WTC11 (cell line): ENCODE measurements around the gene ARSB.

Experiments
- CREB1 ChIP-seq: sonication (generic); formaldehyde crosslinking; IDR thresholded peaks from 2 replicates; pipeline ENCODE4 v1.8.0; 2023; ENCODE audit warnings: mild to moderate bottlenecking, missing genetic modification reagents
- CREM ChIP-seq: sonication (generic); formaldehyde crosslinking; IDR thresholded peaks from 2 replicates; pipeline ENCODE4 v1.8.1; 2022; ENCODE audit warnings: mild to moderate bottlenecking, missing genetic modification reagents, moderate library complexity
- ESRRA ChIP-seq: sonication (generic); formaldehyde crosslinking; IDR thresholded peaks from 2 replicates; pipeline ENCODE4 v1.8.1; 2022; ENCODE audit warnings: mild to moderate bottlenecking, missing genetic modification reagents, borderline replicate concordance
- SMAD4 ChIP-seq: sonication (generic); formaldehyde crosslinking; IDR thresholded peaks from 2 replicates; pipeline ENCODE4 v1.8.0; 2022; ENCODE audit warnings: mild to moderate bottlenecking, missing genetic modification reagents
- ZNF396 ChIP-seq: fragments of 250-450 bp; sonication (Bioruptor Pico); IDR thresholded peaks from 2 replicates; pipeline ENCODE4 v1.8.0; 2021; ENCODE audit warnings: mild to moderate bottlenecking, moderate library complexity, borderline replicate concordance
- TF ChIP-seq, protein P1 (sequence below): fragments of 200-600 bp; IDR thresholded peaks from 2 replicates; pipeline ENCODE4 v1.8.0; 2022; ENCODE audit warnings: antibody characterized with exemption
- TF ChIP-seq, protein P2 (sequence below): sonication (generic); formaldehyde crosslinking; IDR thresholded peaks from 2 replicates; pipeline ENCODE4 v1.8.0; 2023; ENCODE audit warnings: missing genetic modification reagents, mild to moderate bottlenecking, borderline replicate concordance

DNA sequence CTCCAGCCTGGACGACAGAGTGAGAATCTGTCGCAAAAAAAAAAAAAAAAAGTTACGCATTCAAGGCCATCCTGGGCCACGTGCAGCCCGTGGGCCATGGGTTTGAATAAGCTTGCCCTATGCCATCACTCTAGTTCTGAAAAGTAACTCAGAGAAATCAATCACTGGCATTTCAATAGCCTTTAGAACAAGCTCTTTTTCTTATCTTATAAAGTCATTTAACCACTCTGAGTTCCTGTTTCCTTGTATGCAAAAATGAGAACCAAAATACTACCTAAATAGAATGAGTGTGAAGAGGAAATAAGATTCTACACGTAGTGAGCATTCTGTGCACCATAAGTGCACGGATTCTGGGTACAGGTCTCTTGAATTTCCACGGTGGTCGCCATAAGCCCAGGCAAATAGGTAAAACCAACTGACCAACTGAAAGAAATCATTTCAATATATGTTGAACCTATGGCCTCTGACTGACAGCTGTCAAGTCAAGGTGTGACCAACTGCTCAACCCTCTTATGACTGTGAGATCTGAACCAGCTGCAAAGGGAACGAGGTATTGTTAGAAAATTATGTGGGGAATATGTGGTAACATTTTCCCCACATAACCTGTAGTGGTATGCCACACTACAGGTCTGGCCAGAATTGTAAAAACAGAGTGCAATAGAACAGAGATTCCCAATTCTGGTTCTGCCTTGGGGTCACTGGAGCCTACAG lies 192.6 kb downstream of the ARSB start:
- TF ChIP-seq, protein P1, sequence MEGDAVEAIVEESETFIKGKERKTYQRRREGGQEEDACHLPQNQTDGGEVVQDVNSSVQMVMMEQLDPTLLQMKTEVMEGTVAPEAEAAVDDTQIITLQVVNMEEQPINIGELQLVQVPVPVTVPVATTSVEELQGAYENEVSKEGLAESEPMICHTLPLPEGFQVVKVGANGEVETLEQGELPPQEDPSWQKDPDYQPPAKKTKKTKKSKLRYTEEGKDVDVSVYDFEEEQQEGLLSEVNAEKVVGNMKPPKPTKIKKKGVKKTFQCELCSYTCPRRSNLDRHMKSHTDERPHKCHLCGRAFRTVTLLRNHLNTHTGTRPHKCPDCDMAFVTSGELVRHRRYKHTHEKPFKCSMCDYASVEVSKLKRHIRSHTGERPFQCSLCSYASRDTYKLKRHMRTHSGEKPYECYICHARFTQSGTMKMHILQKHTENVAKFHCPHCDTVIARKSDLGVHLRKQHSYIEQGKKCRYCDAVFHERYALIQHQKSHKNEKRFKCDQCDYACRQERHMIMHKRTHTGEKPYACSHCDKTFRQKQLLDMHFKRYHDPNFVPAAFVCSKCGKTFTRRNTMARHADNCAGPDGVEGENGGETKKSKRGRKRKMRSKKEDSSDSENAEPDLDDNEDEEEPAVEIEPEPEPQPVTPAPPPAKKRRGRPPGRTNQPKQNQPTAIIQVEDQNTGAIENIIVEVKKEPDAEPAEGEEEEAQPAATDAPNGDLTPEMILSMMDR = no peak
- TF ChIP-seq ESRRA (CRISPR knock-in tag) (no peak), CREM (CRISPR knock-in tag) (no peak), ZNF396 (no peak), SMAD4 (CRISPR knock-in tag) (no peak), CREB1 (CRISPR knock-in tag) (no peak)
- TF ChIP-seq, protein P2, sequence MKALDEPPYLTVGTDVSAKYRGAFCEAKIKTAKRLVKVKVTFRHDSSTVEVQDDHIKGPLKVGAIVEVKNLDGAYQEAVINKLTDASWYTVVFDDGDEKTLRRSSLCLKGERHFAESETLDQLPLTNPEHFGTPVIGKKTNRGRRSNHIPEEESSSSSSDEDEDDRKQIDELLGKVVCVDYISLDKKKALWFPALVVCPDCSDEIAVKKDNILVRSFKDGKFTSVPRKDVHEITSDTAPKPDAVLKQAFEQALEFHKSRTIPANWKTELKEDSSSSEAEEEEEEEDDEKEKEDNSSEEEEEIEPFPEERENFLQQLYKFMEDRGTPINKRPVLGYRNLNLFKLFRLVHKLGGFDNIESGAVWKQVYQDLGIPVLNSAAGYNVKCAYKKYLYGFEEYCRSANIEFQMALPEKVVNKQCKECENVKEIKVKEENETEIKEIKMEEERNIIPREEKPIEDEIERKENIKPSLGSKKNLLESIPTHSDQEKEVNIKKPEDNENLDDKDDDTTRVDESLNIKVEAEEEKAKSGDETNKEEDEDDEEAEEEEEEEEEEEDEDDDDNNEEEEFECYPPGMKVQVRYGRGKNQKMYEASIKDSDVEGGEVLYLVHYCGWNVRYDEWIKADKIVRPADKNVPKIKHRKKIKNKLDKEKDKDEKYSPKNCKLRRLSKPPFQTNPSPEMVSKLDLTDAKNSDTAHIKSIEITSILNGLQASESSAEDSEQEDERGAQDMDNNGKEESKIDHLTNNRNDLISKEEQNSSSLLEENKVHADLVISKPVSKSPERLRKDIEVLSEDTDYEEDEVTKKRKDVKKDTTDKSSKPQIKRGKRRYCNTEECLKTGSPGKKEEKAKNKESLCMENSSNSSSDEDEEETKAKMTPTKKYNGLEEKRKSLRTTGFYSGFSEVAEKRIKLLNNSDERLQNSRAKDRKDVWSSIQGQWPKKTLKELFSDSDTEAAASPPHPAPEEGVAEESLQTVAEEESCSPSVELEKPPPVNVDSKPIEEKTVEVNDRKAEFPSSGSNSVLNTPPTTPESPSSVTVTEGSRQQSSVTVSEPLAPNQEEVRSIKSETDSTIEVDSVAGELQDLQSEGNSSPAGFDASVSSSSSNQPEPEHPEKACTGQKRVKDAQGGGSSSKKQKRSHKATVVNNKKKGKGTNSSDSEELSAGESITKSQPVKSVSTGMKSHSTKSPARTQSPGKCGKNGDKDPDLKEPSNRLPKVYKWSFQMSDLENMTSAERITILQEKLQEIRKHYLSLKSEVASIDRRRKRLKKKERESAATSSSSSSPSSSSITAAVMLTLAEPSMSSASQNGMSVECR (CRISPR knock-in tag) = no peak
